Adrenal gland (tissue), 12 donors: ENCODE results near the gene TOLLIP. TPM values are rescaled to one million over a fixed set of nuclear protein-coding genes. Genes with fewer than 3 reads are reported as not detected.

Source experiments
- DNase-seq, 7 donors: peaks; one replicate each; pipeline ENCODE4 v3.0.0-alpha.2; 2019 to 2020
- H3K27ac ChIP-seq, 5 donors: fragments of 200-600 bp; sonication (generic) in 4 of 5; 1 replicate in 3 of 5; 2 replicates in 2 of 5; pipeline versions ENCODE4 v1.5.1 to v1.8.0; 2016 to 2020; ENCODE audit warnings: mild to moderate bottlenecking in 1 of 5
- H3K27me3 ChIP-seq: fragments of 200-600 bp; 2 replicates; pipeline ENCODE4 v1.8.0; 2021
- H3K36me3 ChIP-seq, 2 donors: fragments of 200-600 bp; replicated peaks in 1 of 2; 1 replicate in 1 of 2; 2 replicates in 1 of 2; pipeline versions ENCODE4 v1.5.1 to v1.8.0; 2018 to 2022
- H3K4me1 ChIP-seq, 2 donors: fragments of 200-600 bp; replicated peaks in 1 of 2; 1 replicate in 1 of 2; 2 replicates in 1 of 2; pipeline versions ENCODE4 v1.5.1 to v1.8.0; 2018 to 2021
- H3K4me3 ChIP-seq, 4 donors: fragments of 200-600 bp; sonication (generic) in 3 of 4; one replicate each; pipeline ENCODE4 v1.5.1; 2016 to 2018
- H3K9me3 ChIP-seq, 3 donors: fragments of 200-600 bp; sonication (generic) in 1 of 3; replicated peaks in 1 of 3; 1 replicate in 2 of 3; 2 replicates in 1 of 3; pipeline versions ENCODE4 v1.5.1 to v1.8.0; 2016 to 2021
- POLR2A ChIP-seq, 2 donors: fragments of 450-650 bp; IDR thresholded peaks; one replicate each; pipeline ENCODE4 v1.6.1; 2017; ENCODE audit warnings: antibody characterized with exemption in 2 of 2, mild to moderate bottlenecking in 2 of 2, moderate library complexity in 1 of 2
- WGBS, 4 donors: extraction: QIAGEN DNeasy Blood & Tissue Kit in 2 of 4; methylation state at CpG; one replicate each; pipeline versions ENCODE4 v1.1.5 to v1.1.7; 2013 to 2017; 5-methylcytosine and 5-hydroxymethylcytosine counted together
- intact Hi-C, 2 donors: fragments of 100-400 bp; cut with DNase I; formaldehyde crosslinking; loops; one replicate each; pipeline versions ENCODE4 v1.14.1 to v1.15.0; 2022 to 2023
- polyA plus RNA-seq, 3 donors: library from polyadenylated mRNA; stranded (reverse); fragments of 200-250 nt in 2 of 3; fragments of 350-450 nt in 1 of 3; fragmentation: Illumina TruSeq in 1 of 3; extraction: RNeasy Lipid Tissue Mini Kit (QIAGEN cat#74804) in 1 of 3; gene quantifications; one replicate each; pipeline ENCODE4 v1.2.3, GENCODE V29; 2013 to 2014
- total RNA-seq, 9 donors: library from RNA; depleted of rRNA in 4 of 9; stranded (reverse); fragments of >200 nt in 4 of 9; fragments of 120-200 nt in 1 of 9; fragmentation: NEBNext Ultra II Directional in 1 of 9; extraction: Animal tissue kit (Norgen Biotek cat#: 25700) in 1 of 9; gene quantifications; one replicate each; pipeline versions ENCODE4 v1.1.0 to v1.2.4, GENCODE V29; 2013 to 2023
- TF ChIP-seq, protein P1 (sequence below), 6 experiments: fragments of 450-650 bp in 4 of 6; fragments of 200-600 bp in 2 of 6; sonication (generic) in 1 of 6; IDR thresholded peaks; 1 replicate in 5 of 6; 2 replicates in 1 of 6; pipeline versions ENCODE4 v1.5.1 to v1.8.0; 2016 to 2021; ENCODE audit warnings: antibody characterized with exemption in 6 of 6, mild to moderate bottlenecking in 2 of 6, moderate library complexity in 1 of 6
- donor health status: healthy with polysubstance abuse.
- donor health status: Bipolar disorder and iron deficiency.
- donor health status: DM: yes; HTN: yes; CAD: no.
- donor health status: DM: no; HTN: no; CAD: no.
- donor health status: DM: no; HTN: no; CAD: no.
- donor health status: DM: yes; HTN: yes; CAD: no.

TOLLIP gene
- total and polyA plus RNA-seq, 12 donors: 18.9 to 84.1 (median 66.3) TPM

DNA sequence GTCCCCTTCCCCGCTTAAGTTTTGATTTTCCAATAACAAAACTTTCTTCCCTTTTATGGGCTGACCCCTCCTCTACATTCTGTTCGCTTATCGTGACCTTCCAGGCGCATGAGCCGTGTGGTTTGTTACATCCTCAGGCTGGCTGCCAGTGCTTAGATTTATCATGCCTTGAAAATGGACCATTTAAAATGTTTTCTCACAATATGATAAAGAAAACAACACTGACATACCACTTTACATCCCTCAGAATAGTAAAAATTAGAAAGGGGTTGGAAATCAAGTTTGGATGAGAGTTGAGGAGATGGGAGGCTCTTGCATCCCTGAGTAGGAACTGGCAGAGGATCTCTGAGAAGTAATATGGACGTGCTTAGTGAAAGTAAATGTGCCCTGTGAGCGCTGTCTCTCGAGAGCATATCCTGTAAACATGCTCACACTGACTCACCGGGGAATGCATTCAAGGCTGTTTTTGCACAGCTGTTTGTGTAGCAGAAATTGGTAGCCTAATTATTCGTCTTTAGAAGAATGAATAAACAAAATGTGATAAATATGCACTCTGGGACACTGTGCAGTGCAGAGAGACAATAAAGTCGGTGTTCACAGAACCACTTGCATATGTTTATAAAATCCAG, 17.1 kb upstream of the TOLLIP start:
- 39 to 57% (median 44%) methylated on average over 11 of the region's 11 CpGs for WGBS, 4 donors
- Histone ChIP-seq H3K4me3 (no peak overlapping the region), H3K27me3 (peaks cover 5% of the 10 kb centered on the region), H3K9me3 (no peaks in the 10 kb centered on the region), H3K27ac (peak overlapping the region in 2 of 5 donors; percentile 32 to 58), H3K4me1 (peaks cover 6 to 9% of the 10 kb centered on the region in 2 donors), H3K36me3 (no peaks in the 10 kb centered on the region)
- TF ChIP-seq, protein P1, sequence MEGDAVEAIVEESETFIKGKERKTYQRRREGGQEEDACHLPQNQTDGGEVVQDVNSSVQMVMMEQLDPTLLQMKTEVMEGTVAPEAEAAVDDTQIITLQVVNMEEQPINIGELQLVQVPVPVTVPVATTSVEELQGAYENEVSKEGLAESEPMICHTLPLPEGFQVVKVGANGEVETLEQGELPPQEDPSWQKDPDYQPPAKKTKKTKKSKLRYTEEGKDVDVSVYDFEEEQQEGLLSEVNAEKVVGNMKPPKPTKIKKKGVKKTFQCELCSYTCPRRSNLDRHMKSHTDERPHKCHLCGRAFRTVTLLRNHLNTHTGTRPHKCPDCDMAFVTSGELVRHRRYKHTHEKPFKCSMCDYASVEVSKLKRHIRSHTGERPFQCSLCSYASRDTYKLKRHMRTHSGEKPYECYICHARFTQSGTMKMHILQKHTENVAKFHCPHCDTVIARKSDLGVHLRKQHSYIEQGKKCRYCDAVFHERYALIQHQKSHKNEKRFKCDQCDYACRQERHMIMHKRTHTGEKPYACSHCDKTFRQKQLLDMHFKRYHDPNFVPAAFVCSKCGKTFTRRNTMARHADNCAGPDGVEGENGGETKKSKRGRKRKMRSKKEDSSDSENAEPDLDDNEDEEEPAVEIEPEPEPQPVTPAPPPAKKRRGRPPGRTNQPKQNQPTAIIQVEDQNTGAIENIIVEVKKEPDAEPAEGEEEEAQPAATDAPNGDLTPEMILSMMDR (IDR thresholded peaks at IDR 0.05): no peak
- TF ChIP-seq POLR2A (IDR thresholded peaks at IDR 0.05): no peak
- peak in 5 of 7 donors; percentile 50 to 62 (median 55) for DNase-seq
- intact Hi-C loops: no loop called here

DNA sequence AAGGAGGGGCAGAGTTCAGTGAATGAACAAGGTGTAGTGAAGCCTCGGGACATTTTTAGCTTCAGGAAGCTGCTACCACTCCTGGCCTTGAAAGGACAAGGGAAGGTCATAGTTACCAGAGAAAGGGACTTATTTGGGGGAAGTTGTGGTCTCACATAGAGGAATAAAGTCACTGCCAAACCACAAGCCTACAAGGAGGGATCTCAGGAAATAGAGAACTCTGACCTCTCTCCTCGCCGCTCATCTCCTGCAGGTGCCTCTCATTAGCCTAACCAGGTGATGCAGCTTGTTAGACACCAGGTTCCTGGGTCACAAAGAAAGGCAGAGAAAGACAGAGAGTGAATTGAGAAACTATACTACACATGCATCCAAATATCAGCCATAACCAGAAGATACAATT, 14.3 kb upstream of the TOLLIP start:
- TF ChIP-seq POLR2A (IDR thresholded peaks at IDR 0.05): no peak
- TF ChIP-seq, protein P1 (IDR thresholded peaks at IDR 0.05): no peak
- Histone ChIP-seq H3K4me3 (no peak overlapping the region), H3K27ac (no peak overlapping the region), H3K4me1 (peaks cover 6 to 9% of the 10 kb centered on the region in 2 donors), H3K36me3 (no peaks in the 10 kb centered on the region), H3K27me3 (peaks cover under 1% of the 10 kb centered on the region), H3K9me3 (no peaks in the 10 kb centered on the region)
- intact Hi-C loops: no loop called here
- 58 to 73% (median 60%) methylated on average over 3 of the region's 3 CpGs for WGBS, 4 donors
- DNase-seq: no peak

DNA sequence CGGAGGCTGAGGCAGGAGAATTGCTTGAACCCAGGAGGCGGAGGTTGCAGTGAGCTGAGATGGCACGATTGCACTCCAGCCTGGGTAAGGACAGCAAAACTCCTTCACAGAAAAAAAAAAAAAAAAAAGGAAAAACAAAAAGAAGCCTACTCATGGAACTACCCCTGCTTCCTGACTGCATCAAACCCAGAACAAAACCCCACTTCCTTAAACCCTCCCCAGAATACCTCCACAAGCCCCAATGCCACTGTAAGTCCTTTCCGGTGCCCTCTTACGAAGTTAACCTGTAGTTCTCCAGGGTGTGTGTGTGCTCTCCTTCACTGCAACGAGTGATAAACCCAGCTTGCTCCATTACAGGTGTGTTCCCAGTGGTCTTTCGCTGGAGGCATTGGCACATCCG, 8.6 kb upstream of the TOLLIP start:
- no peaks in the 10 kb centered on the region for H3K9me3 ChIP-seq
- no peaks in the 10 kb centered on the region for H3K27me3 ChIP-seq
- H3K4me3 ChIP-seq: no peak overlapping the region
- no peaks in the 10 kb centered on the region for H3K4me1 ChIP-seq
- no peak for TF ChIP-seq POLR2A (IDR thresholded peaks at IDR 0.05)
- TF ChIP-seq, protein P1 (IDR thresholded peaks at IDR 0.05): no peak
- H3K27ac ChIP-seq: no peak overlapping the region
- intact Hi-C loops: no loop called here
- 76 to 88% (median 77%) methylated on average over 8 of the region's 8 CpGs for WGBS, 4 donors
- no peaks in the 10 kb centered on the region for H3K36me3 ChIP-seq
- no peak for DNase-seq

DNA sequence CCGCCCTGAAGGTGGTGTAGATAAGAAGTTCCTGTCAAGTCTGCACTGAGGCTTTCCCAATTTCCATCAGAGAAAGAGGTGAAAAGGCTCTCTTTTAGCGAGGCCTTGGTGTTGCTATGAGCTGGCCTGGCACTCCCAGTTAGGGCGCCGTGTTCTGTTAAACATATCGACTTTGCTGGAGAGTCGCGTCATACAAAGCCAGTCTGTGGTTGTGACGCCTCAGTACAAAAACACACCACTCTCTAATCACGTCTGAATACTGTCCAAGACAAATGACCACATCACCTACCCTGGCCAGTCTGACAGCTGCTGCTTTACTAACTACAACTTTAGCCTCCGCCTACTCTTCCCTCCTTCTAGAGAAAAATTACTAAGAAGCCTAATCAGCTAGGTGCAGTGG, 8.0 kb upstream of the TOLLIP start:
- no peak overlapping the region for H3K27ac ChIP-seq
- H3K36me3 ChIP-seq: no peaks in the 10 kb centered on the region
- H3K4me3 ChIP-seq: no peak overlapping the region
- H3K27me3 ChIP-seq: no peaks in the 10 kb centered on the region
- no peaks in the 10 kb centered on the region for H3K4me1 ChIP-seq
- no peaks in the 10 kb centered on the region for H3K9me3 ChIP-seq
- intact Hi-C loops: no loop called here
- no peak for DNase-seq
- WGBS, 4 donors: 81 to 89% (median 83%) methylated on average over 10 of the region's 10 CpGs
- TF ChIP-seq POLR2A (IDR thresholded peaks at IDR 0.05): no peak
